RWPE1 (cell line): ENCODE measurements around the gene AK4.

Experiments
- CTCF ChIA-PET: fragments of 350-600 bp; sonication (Branson Sonifier 250); formaldehyde crosslinking; extraction: SDS; loops from one replicate; lab custom pipeline; 2021; lab: Yijun Ruan, JAX
- POLR2A ChIA-PET: fragments of 400-600 bp; formaldehyde crosslinking; extraction: SDS; loops from one replicate; lab custom pipeline; 2020; ENCODE audit warnings: antibody characterized with exemption; ENCODE audit not compliant: low non-redundant PET; lab: Yijun Ruan, JAX
- DNase-seq: peaks from one replicate; pipeline ENCODE4 v3.0.0; 2012; ENCODE audit warnings: low spot score
- H3K27ac ChIP-seq: fragments of 450-650 bp; 2 replicates; pipeline ENCODE4 v1.5.1; 2017
- TF ChIP-seq, protein P1 (sequence below): fragments of 450-650 bp; conservative IDR thresholded peaks from 2 replicates; pipeline ENCODE4 v1.5.1; 2017; ENCODE audit warnings: low read depth, mild to moderate bottlenecking

AK4 gene

GRCh38 chr1:65175171-65176055 lies 27.4 kb downstream of the AK4 start:
- TF ChIP-seq, protein P1, sequence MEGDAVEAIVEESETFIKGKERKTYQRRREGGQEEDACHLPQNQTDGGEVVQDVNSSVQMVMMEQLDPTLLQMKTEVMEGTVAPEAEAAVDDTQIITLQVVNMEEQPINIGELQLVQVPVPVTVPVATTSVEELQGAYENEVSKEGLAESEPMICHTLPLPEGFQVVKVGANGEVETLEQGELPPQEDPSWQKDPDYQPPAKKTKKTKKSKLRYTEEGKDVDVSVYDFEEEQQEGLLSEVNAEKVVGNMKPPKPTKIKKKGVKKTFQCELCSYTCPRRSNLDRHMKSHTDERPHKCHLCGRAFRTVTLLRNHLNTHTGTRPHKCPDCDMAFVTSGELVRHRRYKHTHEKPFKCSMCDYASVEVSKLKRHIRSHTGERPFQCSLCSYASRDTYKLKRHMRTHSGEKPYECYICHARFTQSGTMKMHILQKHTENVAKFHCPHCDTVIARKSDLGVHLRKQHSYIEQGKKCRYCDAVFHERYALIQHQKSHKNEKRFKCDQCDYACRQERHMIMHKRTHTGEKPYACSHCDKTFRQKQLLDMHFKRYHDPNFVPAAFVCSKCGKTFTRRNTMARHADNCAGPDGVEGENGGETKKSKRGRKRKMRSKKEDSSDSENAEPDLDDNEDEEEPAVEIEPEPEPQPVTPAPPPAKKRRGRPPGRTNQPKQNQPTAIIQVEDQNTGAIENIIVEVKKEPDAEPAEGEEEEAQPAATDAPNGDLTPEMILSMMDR = no peak
- ChIA-PET CTCF (interaction anchor here (1.2 kb wide), 1 partner anchor 33 kb away, joined by 3 read pairs; no protein-coding TSS in a partner anchor), POLR2A (interaction anchor here (1.1 kb wide), 1 partner anchor 17 kb away, joined by 3 read pairs; no protein-coding TSS in a partner anchor)
- no peak for DNase-seq
- H3K27ac ChIP-seq = peak overlapping the region; percentile 67

GRCh38 chr1:65176056-65176450 lies 28.1 kb downstream of the AK4 start:
- ChIA-PET CTCF (interaction anchor here (1.2 kb wide), 1 partner anchor 32 kb away, joined by 3 read pairs; no protein-coding TSS in a partner anchor), POLR2A (no interaction called here)
- DNase-seq = no peak
- TF ChIP-seq, protein P1 = no peak
- H3K27ac ChIP-seq = peak overlapping the region; percentile 73

GRCh38 chr1:65176591-65176990 lies 28.6 kb downstream of the AK4 start:
- POLR2A ChIA-PET = no interaction called here
- TF ChIP-seq, protein P1 = no peak
- no peak for DNase-seq
- CTCF ChIA-PET = interaction anchor here (0.5 to 1.2 kb wide), 2 partner anchors 32 to 817 kb away, joined by 3 read pairs; no protein-coding TSS in a partner anchor
- H3K27ac ChIP-seq = peak overlapping the region; percentile 73

GRCh38 chr1:65177457-65177856 lies 29.5 kb downstream of the AK4 start:
- CTCF ChIA-PET = no interaction called here
- POLR2A ChIA-PET = no interaction called here
- TF ChIP-seq, protein P1 = no peak
- DNase-seq = peak; percentile 92
- no peak overlapping the region for H3K27ac ChIP-seq

DNA sequence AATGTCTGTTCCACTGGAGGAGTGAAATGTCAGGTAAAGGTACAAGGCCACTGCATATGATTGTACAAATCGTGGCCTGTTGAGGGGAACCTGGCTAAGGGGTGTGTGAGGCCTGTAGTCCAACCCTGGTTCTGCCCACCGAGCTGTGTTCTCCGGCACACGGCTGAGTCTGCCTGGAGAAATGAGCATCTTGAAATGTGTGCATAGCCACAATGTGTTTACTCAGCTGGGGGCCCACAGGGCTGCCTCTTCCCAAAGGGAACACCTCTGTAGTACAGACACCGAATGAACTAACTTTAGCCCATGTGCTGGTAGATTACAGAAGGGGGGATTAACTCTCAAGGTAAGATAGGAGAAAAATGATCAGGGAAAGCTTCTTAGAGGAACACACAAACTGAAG lies 30.2 kb downstream of the AK4 start:
- ChIA-PET POLR2A (no interaction called here), CTCF (interaction anchor here (1.7 kb wide), 1 partner anchor 31 kb away, joined by 4 read pairs; no protein-coding TSS in a partner anchor)
- DNase-seq = no peak
- H3K27ac ChIP-seq = peak overlapping the region; percentile 82
- TF ChIP-seq, protein P1 = no peak

DNA sequence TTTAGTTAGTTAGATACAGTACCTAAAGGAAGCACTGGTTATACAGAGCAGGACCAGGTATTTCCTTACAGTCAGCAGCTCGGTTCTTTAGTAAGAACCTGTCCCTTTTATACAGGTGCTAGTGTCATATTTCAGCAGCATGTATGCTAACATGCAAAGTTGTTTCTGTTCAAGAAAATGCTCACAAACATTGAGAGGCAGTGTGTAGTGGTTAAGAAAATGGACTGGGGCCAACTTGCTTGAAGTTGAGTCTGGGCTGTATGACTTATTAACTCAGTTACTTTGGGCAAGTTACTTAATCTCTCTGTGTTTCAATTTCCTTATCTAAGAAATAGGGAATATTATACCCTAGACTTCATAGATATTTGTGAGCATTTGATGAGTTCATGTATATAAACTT lies 31.1 kb downstream of the AK4 start:
- DNase-seq = no peak
- TF ChIP-seq, protein P1 = no peak
- POLR2A ChIA-PET = no interaction called here
- H3K27ac ChIP-seq = no peak overlapping the region
- CTCF ChIA-PET = interaction anchor here (1.7 kb wide), 1 partner anchor 30 kb away, joined by 4 read pairs; no protein-coding TSS in a partner anchor
